Transverse colon (tissue), 3 donors: Measurements from ENCODE around the gene NHERF1.

ENCODE experiments used
- EP300 ChIP-seq: sonication (generic); formaldehyde crosslinking; IDR thresholded peaks from one replicate; pipeline ENCODE4 v1.6.1; 2017; ENCODE audit warnings: antibody characterized with exemption, low read depth
- TF ChIP-seq, protein P1 (sequence below), 5 experiments: fragments of 200-600 bp in 3 of 5; fragments of 450-650 bp in 2 of 5; sonication (generic) in 3 of 5; IDR thresholded peaks; 1 replicate in 2 of 5; 2 replicates in 3 of 5; pipeline ENCODE4 v1.5.1; 2016 to 2017; ENCODE audit warnings: antibody characterized with exemption in 5 of 5, inconsistent platforms in 3 of 5, mild to moderate bottlenecking in 2 of 5, moderate library complexity in 1 of 5

DNA sequence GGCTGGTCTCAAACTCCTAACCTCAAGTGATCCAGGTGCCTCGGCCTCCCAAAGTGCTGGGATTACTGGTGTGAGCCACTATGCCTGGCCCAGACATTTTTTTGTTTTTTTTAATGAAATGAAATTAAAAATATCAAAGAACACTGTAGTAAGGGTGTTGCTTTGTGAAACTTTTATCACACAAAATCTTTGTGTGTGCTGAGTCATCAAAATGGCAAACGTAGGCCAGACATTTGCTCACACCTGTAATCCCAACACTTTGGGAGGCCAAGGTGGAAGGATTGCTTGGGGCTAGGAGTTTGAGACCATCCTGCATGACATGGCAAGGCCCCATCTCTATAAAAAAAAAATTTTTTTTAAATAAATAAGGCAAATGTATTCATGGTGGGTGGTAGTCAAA, 18.0 kb downstream of the NHERF1 start:
- TF ChIP-seq EP300 = no peak
- TF ChIP-seq, protein P1, sequence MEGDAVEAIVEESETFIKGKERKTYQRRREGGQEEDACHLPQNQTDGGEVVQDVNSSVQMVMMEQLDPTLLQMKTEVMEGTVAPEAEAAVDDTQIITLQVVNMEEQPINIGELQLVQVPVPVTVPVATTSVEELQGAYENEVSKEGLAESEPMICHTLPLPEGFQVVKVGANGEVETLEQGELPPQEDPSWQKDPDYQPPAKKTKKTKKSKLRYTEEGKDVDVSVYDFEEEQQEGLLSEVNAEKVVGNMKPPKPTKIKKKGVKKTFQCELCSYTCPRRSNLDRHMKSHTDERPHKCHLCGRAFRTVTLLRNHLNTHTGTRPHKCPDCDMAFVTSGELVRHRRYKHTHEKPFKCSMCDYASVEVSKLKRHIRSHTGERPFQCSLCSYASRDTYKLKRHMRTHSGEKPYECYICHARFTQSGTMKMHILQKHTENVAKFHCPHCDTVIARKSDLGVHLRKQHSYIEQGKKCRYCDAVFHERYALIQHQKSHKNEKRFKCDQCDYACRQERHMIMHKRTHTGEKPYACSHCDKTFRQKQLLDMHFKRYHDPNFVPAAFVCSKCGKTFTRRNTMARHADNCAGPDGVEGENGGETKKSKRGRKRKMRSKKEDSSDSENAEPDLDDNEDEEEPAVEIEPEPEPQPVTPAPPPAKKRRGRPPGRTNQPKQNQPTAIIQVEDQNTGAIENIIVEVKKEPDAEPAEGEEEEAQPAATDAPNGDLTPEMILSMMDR (IDR thresholded peaks at IDR 0.05) = no peak
